ENCODE measurements around the gene COL23A1.

The COL23A1 gene

DNA sequence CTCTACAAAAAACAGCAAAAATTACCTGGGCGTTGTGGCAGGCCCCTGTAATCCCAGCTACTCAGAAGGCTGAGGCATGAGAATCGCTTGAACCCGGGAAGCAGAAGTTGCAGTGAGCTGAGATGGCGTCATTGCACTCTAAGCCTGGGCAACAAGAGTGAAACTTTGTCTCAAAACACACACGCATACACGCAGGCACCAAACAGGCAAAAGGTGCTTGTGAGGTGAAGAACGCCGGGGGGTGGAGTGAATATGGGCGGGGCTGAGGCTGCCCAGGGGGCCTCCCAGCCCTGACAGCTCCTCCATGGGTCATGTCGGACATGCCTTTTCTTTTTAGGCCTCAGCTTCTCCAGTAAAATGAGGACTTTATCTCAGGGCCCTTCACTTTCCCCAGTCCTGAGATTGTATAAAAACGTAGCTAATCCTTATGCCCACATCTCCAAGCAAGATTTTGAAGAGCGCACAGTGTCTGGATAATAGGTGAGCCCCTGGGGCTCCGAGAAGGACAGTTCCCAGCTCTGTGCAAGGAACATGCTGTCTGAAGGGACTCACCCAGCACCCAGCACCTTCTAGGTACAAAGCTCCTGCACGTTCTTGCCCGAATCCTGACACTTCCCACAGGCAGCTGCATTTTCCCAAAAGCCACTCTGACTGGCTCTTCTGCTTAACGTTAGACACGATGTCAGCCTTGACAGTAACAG, 168.3 kb downstream of the COL23A1 start:
- no peak for DNase-seq (ENCODE audit: low spot score)

DNA sequence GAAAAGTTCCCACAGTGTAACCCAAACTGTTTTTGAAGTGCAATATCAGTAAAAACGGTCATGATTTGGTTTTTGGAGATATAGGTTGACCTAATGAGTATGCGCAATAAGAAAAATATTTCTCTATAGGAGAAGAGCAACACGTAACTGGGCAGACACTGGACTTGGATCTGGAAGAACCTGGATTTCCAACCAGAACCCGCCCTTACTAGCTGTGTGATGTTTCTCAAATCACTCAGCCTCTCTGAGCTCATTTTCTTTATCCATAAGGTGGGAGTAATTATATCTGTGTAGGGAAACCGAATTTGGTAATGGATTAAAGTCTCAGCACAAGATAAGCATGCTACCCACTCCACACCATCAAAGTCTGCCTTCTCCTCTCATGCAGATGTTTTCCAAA, 169.1 kb downstream of the COL23A1 start:
- DNase-seq (ENCODE audit: low spot score) = no peak

- DNase-seq (ENCODE audit: low spot score) = no peak
These were observed 169.8 kb downstream of the COL23A1 start for GRCh38 chr5:178420354-178420781.

GRCh38 chr5:178419651-178420050, 170.5 kb downstream of the COL23A1 start:
- DNase-seq (ENCODE audit: low spot score) = no peak

DNA sequence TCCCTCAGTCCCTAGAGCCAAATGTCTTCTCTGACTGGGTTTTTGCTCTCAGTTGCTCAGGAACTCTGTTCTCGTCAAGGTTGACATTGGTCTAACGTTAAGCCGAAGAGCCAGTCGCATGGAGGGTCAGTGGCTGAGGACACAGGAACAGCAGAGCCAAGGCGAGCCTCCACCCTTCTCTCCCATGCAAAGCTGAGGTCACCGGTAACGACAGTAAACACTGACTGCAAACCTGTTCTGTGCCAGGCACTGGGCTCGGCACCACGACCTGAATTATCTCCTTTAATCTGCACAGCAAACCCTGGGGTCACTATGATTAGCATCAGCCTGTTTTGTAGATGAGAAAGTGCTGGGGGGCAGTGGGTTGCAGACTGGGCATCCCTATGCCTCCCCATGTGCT, 171.0 kb downstream of the COL23A1 start:
- no peak for DNase-seq (ENCODE audit: low spot score)

GRCh38 chr5:178418471-178419010, 171.7 kb downstream of the COL23A1 start:
- no peak for DNase-seq (ENCODE audit: low spot score)

DNA sequence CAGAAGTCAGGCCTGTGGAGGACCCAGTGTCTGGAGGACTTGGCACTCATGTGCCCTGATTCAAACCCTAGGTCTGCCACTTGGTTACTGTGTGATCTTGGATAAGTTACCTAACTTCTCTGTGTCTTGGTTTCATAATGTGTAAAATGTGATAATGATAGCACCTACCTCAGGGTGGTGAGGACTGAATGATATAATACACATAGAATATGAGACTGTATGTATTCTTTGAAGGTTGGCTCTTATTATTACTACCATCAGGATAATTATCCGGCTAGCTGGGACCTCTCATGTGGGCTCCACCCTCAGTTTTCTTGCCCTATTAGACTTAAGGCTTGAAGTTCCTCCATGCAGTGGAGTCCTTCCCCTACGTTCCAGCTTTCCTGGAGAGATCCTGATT, 172.2 kb downstream of the COL23A1 start:
- DNase-seq (ENCODE audit: low spot score) = no peak

- no peak for DNase-seq (ENCODE audit: low spot score)
These were observed 172.8 kb downstream of the COL23A1 start for GRCh38 chr5:178417391-178417811.

GRCh38 chr5:178416919-178417318, 173.3 kb downstream of the COL23A1 start:
- no peak for DNase-seq (ENCODE audit: low spot score)

DNA sequence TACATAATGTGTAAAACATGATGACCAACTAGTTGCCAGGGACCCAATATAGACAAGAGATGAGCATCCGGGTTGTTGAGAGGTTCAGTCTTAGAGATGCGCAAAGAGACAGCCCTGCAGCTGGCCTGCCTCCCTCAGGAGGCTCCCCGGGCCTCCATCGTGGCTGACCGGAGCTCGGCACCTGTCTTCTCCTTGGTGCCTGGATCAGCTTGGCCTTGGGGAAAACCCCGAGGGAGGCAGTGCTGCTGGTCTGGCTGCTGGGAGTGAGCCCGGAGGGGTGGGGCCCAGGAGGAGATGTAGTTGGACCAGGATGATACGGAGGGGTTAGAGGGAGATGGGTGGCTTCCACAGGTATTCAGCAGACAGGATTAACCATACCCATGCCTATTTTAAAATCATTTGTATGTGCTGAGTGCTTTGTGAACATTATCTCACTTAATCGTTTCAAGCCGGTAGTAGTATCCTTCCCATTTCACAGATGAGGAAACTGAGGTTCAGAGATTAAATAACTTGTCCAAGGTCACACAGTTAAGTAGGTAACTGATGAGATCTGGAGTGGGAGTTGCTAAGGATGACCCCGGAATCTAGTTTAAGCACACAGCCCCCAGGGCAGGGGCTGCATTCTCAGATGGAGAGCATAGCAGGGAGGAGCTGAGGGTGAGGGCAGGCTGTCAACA, 173.8 kb downstream of the COL23A1 start:
- DNase-seq (ENCODE audit: low spot score) = no peak

DNA sequence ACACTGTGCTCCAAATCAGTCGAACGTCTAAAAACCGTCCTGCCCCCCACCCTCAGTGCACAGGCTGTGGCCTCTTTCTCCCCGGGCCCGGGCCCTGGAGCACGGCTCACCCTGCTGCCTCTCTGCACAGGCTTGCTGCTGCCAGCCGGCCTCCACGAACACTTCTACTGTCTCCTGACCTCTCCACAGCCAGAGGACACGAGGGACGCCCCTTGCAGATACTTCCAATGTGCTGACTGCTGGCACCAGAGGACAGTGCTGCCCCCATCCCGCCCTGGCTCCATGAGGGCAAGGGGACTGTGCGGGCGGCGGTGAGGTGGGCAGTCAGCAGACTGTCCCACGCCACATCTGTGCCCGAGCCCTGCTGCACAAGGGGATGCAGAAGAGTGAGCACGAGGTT, 174.8 kb downstream of the COL23A1 start:
- DNase-seq (ENCODE audit: low spot score) = no peak

GRCh38 chr5:178413988-178414387, 176.2 kb downstream of the COL23A1 start:
- DNase-seq (ENCODE audit: low spot score) = no peak

- DNase-seq (ENCODE audit: low spot score) = no peak
These were observed 179.1 kb downstream of the COL23A1 start for GRCh38 chr5:178411083-178411482.

DNA sequence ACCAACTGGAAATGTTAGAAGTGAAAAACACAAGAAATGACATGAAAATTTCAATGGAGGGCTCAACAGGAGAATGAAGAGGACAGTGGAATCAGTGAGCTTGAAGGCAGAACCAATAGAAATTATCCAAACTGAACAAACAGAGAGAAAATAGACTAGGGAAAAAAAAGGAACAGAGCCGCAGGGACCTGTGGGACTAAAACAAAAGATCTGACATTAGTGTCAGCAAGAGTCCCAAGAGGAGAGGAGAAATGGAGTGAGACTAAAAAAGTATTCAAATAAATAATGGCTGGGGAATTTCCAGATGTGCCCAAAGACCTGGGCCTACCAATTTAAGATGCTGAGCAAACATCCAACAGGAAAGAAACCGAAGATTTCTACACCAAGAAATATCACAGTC, 182.5 kb downstream of the COL23A1 start:
- DNase-seq (ENCODE audit: low spot score) = no peak

- DNase-seq (ENCODE audit: low spot score) = no peak
These were observed 185.2 kb downstream of the COL23A1 start for GRCh38 chr5:178404987-178405386.

DNA sequence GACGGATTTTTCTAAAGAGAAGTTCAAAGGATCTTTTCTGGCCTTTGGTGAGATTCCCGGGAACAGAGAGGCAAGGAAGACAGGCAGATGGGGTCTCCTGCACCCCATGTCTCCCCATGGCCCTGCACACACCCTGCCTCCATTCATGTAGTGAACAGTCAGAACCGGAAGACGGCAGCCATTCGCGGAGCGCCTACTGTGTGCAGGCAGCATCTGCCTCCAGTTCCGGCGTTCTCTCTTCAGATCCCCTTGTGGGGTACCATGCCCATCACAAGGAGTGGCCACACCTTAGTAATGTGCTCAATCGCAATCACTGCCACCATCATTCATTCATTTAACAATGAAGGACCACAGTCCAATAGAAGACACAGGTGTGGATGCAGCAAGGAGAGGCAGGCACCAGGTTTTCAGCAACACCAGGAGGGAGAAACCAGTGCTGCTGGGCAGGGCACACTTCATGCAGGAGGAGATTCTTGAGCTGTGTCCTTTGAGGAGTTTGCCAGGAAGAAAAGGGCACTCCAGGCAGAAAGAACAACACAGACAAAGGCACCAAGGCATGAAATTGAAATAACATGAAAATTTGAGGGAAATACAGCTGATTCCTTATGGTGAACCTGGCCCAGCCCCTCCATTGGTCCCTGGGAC, 186.1 kb downstream of the COL23A1 start:
- no peak for DNase-seq (ENCODE audit: low spot score)

- no peak for DNase-seq (ENCODE audit: low spot score)
These were observed 186.8 kb downstream of the COL23A1 start for GRCh38 chr5:178403351-178403750.

- DNase-seq (ENCODE audit: low spot score) = no peak
These were observed 190.5 kb downstream of the COL23A1 start for GRCh38 chr5:178399701-178400095.

DNA sequence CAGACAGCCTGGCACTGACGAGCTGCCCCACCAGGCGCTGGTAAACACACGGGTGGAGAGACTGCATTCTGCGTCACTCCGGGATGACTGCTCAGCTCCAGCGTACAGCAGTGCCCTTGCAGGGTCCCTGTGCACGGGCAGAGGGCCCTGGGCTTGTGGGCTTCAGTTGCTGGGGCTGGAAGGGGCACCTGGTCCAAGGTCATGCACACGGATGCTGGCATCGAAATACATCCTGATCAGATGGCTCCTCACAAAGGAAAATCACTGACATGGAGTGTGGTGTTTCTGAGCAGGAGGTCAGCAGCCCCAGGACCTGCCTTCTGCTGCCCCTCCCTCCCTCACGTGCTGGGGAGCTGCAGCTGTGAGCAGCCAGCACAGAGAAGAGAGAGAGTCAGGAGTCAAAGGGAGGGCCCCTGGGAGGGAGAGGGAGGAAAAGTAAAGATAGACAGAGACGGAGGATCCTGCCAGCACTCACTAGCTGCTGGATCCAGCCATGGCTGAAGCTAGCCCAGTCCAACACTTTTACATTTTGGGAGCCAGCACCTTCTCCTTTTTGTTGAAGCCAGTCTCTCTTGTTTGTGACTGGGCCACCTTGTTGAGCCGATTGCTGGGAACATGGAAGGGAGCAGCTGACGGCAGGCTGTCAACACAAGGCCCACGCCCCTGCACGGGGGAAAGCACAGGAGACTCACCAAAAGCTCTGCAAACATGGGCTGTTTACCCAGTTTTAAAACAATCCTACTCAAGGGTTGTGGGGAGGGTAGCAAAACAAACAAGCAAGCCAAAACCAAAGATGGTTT, 191.1 kb downstream of the COL23A1 start:
- DNase-seq (ENCODE audit: low spot score) = no peak

GRCh38 chr5:178396796-178397720, 193.1 kb downstream of the COL23A1 start:
- no peak for DNase-seq (ENCODE audit: low spot score)

GRCh38 chr5:178394074-178394473, 196.1 kb downstream of the COL23A1 start:
- no peak for DNase-seq (ENCODE audit: low spot score)

Data from HuH-7.5 (cell line).